Left forelimb (tissue), 1 donor: ENCODE results near the gene LSR.
"Not testable (repeated sequence)": the region's sequence is repeated elsewhere in the genome, so short reads cannot be mapped to it uniquely, and the experiment has no call there.

Source experiments
- DNase-seq: peaks from one replicate; pipeline ENCODE4 v3.0.0-alpha.2; 2018; ENCODE audit warnings: low spot score

The LSR gene

DNA sequence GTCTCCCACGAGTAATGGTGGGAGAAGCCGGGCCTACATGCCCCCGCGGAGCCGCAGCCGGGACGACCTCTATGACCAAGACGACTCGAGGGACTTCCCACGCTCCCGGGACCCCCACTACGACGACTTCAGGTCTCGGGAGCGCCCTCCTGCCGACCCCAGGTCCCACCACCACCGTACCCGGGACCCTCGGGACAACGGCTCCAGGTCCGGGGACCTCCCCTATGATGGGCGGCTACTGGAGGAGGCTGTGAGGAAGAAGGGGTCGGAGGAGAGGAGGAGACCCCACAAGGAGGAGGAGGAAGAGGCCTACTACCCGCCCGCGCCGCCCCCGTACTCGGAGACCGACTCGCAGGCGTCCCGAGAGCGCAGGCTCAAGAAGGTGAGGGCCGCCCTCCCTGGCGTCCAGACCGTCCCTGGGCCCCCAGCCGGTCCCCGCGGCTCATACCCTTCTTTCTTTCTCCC is 18.6 kb downstream of the LSR start:
- peak; percentile 75 for DNase-seq

DNA sequence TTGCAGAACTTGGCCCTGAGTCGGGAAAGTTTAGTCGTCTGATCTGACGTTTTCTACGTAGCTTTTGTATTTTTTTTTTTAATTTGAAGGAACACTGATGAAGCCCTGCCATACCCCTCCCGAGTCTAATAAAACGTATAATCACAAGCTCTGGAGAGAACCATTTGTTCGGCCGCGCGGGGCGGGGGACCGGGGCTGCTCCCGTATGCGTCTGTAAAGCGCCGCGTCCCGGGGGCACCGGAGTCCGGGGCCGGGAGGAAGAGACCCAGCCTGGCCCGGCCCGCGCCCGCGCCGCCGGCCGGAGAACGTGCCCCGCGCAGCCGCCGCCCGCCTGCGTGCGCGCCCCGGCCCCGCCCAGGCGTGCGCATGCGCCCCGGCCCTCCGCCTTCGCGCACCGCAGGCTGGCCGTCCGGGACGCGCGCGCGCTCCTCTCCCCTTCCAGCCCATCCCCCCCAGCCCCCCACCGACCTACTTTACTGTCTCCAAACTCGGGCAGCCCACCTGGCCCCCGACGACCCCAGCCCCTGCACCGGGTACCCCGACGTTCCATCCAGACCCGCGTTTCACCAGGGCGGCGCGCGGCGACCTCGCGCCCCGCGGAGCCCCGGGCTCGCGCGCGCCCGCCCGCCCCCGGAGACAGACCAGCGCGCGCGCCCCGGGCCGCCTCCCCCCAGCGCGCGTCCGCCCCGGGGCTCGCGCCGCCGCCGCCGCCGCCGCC is 19.2 kb downstream of the LSR start:
- DNase-seq = peak; percentile 88

DNA sequence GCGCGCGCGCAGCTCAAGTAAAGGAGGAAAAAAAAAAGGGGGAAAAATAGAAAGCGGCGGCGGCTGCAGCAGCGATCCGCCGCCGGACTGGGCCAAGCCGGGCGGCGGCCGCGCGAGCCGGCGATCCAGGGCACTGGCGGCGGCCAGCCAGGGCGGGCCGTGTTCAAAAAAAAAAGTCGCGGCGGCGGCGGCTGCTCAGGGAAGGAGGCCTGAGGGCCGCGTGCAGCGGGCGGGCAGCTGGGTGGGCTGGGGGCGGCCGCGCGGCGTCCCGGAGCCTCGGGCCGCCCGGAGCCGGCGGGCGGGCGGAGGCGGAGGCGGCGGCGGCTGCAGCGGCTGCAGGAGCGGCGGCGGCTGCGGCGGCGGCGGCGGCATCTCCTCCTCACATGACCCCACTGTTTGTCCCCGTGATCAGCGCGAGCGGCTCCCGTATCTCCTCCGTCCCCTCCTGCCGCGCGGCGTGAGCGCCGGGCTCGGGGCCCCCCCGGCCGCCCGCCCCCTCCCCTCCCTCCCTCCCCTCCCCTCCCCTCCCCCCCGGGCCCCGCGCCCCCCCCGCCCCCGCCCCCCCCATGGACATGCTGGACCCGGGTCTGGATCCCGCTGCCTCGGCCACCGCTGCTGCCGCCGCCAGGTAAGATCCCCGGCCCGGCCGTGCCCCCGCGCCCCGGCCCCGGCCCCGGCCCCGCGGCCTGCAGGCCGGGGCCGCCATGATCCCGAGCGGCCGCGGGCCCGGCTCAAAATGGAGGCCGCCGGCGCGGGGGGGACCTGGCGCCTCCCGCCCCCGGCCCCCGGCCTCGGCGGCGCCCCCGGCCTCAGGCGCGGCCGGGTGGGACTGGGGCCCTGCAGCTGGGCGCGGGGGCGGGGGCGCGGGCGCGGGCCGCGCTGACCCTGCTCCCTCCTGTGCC is 20.0 kb downstream of the LSR start, which contains the start of gene USF2:
Gene USF2, plus strand, starts transcription at position 427 of the 902 bp plus-strand sequence. Its CDS starts 140 bp downstream, at position 567.
- peak; percentile 73 for DNase-seq

DNA sequence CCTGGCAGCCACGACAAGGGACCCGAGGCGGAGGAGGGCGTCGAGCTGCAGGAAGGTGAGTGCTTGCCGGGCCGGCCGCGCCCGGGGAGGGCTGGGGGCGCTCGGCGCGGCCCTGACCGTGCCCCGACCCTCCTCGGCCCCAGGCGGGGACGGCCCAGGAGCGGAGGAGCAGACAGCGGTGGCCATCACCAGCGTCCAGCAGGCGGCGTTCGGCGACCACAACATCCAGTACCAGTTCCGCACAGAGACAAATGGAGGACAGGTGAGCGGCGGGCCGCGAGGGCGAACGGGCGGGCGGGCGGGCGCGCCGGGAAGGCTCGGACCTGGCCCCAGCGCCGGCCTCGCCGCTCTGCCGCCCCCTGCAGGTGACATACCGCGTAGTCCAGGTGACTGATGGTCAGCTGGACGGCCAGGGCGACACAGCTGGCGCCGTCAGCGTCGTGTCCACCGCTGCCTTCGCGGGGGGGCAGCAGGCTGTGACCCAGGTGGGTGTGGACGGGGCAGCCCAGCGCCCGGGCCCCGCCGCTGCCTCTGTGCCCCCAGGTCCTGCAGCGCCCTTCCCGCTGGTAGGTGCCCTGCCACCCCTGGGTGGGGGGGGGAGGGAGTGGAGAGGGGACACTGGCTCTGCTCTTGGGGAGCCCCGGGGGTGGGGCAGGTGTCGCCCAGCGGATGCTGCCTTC is 20.8 kb downstream of the LSR start:
- peak; percentile 91 for DNase-seq

DNA sequence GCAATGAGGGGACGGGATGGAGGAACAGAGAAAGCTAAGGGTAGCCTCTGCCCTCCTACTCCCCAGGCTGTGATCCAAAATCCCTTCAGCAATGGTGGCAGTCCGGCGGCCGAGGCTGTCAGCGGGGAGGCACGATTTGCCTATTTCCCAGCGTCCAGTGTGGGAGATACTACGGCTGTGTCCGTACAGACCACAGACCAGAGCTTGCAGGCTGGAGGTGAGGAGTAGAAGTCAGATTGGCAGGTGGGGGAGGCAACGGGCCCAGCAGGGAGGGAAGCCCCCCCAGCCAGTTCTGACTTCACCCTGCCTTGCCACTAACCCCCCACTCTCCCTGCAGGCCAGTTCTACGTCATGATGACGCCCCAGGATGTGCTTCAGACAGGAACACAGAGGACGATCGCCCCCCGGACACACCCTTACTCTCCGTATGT is 21.6 kb downstream of the LSR start:
- DNase-seq = no peak

DNA sequence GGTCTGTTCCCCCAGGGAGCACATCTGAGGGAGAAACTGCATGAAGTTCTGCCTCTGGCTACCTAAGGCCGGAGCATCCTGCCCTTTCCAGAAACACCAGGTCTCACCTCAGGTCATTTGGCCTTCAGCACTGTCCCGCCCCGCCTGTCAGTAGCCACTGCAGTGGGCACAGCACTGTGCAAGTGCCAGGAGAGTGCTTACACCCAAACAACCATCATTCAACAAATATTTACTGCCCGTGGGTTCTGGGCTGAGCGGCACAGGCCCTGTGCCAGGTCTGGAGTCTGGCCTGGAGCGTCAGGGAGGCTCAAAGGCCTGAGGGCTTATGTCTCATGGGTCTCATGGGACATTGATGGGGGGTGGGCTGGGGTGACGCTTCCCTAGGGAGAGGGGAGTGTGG is 22.7 kb downstream of the LSR start:
- DNase-seq = no peak

DNA sequence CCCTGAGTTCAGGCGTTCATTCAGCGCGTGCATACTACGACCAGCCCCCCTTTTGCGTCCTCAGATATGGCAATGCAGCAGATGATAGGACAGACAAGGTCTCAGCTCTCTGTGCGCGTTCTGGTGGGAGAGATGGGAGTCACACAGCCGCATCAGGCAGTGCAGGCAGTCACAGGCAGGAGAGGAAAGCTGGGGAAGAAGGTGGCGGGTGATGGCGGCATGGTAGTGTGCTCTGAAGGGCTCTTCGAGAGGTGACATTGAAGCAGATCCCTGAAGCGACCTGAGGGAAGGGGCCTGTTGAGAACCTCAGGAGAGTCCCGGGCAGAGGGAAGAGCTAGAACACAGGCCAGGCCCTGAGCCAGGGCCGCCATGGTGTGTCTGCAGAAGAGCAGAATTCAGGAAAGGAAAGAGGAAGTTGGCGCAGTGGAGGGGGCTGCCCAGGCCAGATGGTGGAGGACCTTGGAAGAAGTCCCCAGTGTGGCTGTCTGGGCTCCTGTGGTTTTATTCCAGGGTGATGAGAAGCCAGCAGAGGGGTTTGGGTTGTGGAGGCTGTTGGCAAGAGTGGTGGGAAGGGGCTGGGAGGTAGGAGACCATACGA is 23.4 kb downstream of the LSR start:
- no peak for DNase-seq

DNA sequence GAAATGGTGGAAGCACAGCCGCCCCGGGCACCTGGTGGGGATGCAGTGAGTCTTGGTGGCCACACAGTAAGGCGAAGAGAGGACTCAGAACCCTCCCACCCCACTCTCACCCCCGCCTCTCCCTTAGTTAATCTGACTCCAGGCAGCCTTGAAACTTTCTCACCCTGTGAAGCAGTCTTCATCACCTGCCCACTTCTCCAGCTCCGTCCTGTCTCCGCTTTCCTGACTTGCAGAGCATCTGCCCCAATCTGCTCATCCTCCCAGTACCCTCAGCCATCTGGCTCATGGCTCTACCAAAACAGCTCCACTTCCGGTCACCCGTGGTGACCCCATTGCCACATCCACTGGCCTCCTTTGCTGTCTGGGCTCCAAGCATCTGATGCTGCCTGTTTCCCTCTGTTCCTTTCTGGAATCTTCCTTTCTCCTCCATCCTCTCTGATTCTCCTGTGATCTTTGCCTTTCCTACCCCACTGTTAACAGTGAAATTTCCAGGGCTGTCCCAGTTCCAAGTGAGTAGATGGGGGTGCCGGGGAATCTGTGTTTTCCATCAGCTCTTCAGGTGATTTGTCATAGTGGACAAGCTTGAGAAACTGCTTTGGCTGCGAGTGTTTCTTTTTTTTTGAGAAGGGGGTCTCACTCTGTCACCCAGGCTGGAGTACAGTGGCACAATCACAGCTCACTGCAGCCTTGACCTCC is 24.3 kb downstream of the LSR start:
- DNase-seq = no peak

DNA sequence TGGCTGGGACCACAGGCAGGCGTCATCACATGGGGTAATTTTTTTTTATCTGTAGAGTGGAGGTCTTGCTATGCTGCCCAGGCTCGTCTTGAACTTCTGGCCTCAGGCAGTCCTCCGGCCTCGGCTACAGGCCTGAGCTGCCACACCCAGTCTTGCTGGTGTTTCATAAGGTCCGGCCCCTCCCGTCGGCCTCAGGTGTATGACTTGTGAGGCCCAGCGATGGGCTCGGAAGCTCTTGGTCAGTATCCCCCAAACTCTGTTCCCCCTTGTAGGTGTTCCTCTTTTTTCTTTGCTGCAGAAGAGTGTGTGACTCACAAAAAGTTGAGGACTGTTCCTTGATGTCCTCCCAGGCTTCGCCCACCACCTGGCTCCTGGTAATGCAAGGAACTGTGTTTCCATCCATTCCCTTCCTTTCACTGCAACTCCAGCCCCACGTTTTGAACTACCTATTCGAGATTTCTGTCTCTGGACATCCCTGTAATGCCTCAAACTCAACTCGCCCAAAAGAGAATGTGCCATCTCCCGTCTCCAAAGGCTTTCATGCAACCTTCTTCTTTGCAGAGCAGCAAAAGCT is 25.0 kb downstream of the LSR start:
- DNase-seq = no peak

DNA sequence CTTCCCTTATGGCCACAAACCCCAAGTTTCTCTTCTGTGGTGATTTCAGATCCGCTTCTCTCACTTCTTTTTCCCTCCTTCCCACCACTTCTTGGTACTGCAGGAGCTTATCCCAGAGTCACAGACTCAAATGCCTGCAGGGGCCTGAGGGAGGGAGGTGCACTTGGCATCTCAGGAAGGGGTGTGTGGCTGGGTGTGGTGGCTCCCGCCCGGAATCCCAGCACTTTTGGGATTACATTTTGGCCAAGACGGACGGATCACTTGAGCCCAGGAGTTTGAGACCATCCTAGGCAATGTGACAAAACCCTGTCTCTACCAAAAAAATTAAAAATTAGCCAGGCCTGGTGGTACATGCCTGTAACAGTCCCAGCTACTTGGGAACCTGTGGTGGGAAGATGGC is 25.5 kb downstream of the LSR start:
- no peak for DNase-seq

DNA sequence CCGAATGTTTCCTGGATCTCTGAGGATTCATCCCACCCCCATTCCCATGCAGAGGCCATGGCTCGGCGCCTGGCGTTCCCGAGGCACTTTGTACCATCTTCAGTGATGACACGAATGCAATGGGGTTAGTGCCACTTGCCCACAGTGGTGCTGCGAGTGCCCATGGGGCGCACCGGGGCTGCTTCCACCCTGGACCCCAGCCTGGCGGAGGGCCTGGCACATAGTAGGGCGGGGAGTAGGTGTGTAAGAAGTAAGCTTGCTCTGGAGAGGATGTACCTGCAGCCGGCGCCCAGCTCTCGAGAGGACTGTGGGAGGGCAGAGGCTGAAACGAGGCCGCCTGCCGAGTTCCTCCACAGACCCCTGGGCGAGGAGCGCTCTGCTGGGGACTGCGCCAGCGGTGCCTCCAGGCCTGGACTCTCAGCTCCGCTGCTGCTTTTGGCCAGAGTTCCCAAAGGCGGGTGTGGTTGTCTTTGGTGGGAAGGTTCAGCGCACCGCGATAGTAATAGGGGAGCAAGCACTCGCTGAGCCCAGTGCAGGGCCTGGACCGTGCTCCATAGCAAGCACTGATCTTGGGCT is 28.0 kb downstream of the LSR start:
- DNase-seq = no peak

DNA sequence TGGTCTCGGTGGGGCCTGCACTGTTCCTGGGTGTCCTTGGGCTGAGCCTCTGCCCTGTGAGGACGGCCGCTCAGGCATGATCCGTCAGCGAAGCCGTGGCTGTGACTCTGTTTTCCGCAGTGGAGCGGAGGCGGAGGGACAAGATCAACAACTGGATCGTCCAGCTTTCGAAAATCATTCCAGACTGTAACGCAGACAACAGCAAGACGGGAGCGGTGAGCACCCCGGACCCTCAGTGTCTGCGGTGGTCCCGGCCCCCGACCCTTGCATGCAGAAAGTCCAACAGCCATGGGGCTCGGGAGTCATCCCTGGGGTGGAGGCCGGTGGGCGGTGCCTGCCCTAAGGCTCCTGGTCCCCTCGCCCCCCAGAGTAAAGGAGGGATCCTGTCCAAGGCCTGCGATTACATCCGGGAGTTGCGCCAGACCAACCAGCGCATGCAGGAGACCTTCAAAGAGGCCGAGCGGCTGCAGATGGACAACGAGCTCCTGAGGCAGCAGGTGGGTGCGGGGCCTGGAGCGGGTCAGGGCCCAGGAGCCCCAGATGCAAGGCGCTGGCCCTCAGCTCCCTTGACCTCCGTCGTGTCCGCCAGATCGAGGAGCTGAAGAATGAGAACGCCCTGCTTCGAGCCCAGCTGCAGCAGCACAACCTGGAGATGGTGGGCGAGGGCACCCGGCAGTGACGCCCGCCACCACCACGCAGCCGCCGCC is 29.9 kb downstream of the LSR start:
- no peak for DNase-seq

DNA sequence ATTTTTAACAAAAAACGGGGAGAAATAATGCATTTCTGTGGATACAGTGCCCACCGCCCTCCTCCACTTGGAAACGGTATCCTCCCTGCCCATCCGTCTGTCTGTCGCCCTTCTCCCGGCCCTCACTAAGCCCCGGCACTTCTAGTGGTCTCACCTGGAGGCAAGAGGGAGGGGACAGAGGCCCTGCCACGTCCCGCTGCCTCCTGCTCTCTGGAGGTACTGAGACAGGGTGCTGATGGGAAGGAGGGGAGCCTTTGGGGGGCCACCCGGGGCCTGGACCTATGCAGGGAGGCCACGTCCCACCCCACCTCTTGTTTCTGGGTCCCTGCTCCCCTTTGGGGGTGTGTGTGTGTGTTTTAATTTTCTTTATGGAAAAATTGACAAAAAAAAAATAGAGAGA is 30.6 kb downstream of the LSR start:
- DNase-seq = no peak

DNA sequence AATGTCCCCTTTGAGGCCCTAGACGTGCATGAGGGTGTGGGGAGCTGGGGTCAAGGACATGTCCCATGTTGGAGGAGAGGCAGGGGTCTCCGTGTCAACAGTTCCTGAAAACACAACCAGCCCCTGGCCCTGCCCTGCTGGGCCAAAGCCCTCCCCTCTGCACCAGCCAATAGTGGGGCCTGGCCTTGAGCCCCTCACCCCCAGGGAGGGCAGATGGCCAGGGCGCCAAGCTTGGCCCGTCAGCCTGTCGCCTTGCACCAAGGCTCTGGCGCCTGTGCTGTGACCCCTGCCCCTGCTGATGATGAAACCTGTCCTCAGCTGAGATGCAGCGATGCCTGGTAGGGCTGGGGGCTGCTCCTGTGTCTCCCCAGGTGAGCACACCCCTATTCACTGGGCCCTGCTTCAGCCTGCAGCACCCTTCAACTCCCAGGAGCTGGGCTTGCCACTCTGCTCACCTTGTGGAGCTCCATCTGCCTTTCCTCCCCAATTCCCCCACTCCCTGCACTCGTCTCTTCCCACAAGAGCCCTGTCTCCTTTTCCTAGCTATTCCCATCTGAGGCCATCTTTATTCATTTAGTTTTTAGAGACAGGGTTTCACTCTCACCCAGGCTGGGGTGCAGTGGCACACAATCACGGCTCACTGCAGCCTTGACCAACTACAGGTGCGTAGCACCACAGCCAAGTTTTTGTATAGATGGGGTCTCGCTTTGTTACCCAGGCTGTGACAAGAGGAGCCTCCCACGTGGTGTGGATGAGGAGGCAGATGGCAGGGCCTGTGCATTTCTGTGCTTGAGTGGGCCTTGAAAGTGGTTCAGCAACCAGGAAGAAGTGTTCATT is 31.4 kb downstream of the LSR start:
- no peak for DNase-seq

DNA sequence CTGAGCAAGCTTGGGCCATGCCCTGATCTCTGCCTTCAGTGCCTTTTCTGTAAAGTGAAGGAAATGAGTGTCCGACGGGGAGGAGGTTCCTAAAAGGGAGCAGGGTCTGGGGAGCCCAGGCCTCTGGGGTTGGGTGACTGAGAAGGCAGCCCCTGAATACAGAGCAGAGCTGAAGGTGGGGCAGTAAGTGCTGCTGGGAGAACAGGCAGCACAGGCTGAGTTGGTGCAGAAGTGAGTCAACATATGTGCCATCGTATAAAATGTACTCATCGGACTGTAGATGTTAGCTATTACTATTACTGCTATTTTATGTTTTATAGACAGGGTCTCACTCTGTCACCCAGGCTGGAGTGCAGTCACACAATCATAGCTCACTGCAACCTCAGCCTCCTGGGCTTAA is 32.5 kb downstream of the LSR start:
- DNase-seq = no peak

DNA sequence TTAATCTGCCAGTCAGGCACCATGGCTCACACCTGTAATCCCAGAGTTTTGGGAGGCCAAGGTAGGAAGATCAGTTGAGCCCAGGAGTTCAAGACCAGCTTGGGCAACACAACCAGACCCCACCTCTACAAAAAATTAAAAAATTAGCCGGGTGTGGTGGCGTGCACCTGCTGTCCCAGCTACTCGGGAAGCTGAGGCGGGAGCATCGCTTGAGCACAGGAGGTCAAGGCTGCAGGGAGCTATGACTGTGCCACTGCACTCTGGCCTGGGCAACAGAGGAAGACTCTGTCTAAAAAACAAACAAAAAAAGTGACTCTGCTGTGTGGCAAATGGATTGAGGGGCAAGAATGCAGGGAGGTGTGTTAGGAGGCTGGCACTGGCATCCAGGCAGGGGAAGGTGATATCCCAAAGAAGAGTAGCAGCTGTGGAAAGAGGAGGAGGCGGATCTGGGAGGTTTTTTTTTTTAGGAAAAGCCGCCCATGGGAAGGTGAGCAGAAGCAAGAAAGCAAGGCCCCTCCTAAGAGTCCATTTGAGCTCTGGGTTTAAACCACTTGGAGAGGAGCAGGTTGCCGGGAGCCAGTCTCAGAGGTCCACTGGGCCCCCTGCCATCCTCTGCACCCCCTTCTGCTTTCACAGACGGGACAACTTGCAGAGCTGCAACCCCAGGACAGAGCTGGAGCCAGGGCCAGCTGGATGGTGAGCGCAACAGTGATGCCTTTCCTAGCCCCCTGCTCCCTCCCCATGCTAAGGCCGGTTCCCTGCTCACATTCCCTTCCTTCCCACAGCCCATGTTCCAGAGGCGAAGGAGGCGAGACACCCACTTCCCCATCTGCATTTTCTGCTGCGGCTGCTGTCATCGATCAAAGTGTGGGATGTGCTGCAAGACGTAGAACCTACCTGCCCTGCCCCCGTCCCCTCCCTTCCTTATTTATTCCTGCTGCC is 35.6 kb downstream of the LSR start:
- no peak for DNase-seq

DNA sequence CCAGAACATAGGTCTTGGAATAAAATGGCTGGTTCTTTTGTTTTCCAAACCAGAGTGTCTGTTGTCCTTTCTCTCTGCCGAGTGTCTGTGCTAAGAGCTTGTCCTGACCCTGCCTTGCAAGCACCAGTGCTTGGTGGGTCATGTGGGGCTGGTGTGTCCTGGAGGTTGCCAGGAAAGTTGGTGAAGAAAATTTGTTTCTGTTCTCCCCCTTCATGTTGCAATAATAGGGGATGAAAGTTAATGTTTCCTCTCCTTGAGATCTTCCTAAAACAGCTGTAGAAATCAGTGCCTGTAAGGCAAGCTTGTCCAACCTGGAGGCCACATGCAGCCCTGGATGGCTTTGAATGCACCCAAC is 36.3 kb downstream of the LSR start:
- no peak for DNase-seq

DNA sequence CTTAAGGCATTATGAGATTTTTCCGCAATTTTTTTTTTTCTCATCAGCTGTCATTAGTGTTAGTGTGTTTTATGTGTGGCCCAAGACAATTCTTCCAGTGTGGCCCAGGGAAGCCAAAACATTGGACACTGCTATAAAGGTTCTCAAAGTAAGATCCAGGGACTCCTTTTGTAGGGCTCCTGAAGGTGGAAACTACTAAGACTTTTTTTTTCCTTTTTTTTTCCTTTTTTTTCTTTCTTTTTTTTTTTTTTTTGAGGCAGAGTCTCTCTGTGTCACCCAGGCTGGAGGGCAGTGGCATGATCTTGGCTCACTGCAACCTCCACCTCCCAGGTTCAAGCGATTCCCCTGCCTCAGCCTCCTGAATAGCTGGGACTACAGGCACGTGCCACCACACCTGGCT is 36.7 kb downstream of the LSR start:
- DNase-seq = not testable (repeated sequence)
